Hepatocyte (in vitro differentiated cells): Measurements from ENCODE around the gene GIMAP5. TPM values are rescaled to one million over a fixed set of nuclear protein-coding genes. Genes with fewer than 3 reads are reported as not detected.

Source experiments
- DNase-seq: peaks from one replicate; pipeline ENCODE4 v3.0.0-alpha.2; 2016; ENCODE audit warnings: low spot score
- H2AFZ ChIP-seq: fragments of 200-600 bp; sonication (generic); 2 replicates; pipeline ENCODE4 v1.6.0; 2016; ENCODE audit warnings: antibody characterized with exemption, mild to moderate bottlenecking
- H3K27ac ChIP-seq: fragments of 200-600 bp; sonication (generic); 2 replicates; pipeline ENCODE4 v1.5.1; 2016; ENCODE audit warnings: mild to moderate bottlenecking
- H3K27me3 ChIP-seq: fragments of 200-600 bp; sonication (generic); 2 replicates; pipeline ENCODE4 v1.6.1; 2016
- H3K36me3 ChIP-seq: fragments of 200-600 bp; sonication (generic); replicated peaks from 2 replicates; pipeline ENCODE4 v1.5.1; 2016; ENCODE audit warnings: low read depth; ENCODE audit not compliant: insufficient read depth
- H3K4me1 ChIP-seq: fragments of 200-600 bp; sonication (generic); 2 replicates; pipeline ENCODE4 v1.5.1; 2016; ENCODE audit warnings: mild to moderate bottlenecking, moderate library complexity; ENCODE audit not compliant: insufficient read depth
- H3K4me2 ChIP-seq: fragments of 200-600 bp; sonication (generic); 2 replicates; pipeline ENCODE4 v1.6.0; 2016
- H3K4me3 ChIP-seq: fragments of 200-600 bp; sonication (generic); 2 replicates; pipeline ENCODE4 v1.5.1; 2016; ENCODE audit warnings: mild to moderate bottlenecking
- H3K79me2 ChIP-seq: fragments of 200-600 bp; sonication (generic); 2 replicates; pipeline ENCODE4 v1.6.0; 2017; ENCODE audit warnings: mild to moderate bottlenecking
- H3K9me2 ChIP-seq: fragments of 200-600 bp; sonication (generic); replicated peaks from 2 replicates; pipeline ENCODE4 v1.6.0; 2017; ENCODE audit warnings: mild to moderate bottlenecking; ENCODE audit not compliant: insufficient read depth
- H3K9me3 ChIP-seq: fragments of 200-600 bp; sonication (generic); 2 replicates; pipeline ENCODE4 v1.5.1; 2016; ENCODE audit warnings: low read depth, mild to moderate bottlenecking
- H4K20me1 ChIP-seq: fragments of 200-600 bp; sonication (generic); 2 replicates; pipeline ENCODE4 v1.6.0; 2016; ENCODE audit warnings: mild to moderate bottlenecking; ENCODE audit not compliant: insufficient read depth, poor library complexity, severe bottlenecking
- EZH2 ChIP-seq: fragments of 200-600 bp; sonication (generic); IDR thresholded peaks from 2 replicates; pipeline ENCODE4 v1.6.1; 2016; ENCODE audit warnings: antibody characterized with exemption, mild to moderate bottlenecking, borderline replicate concordance
- EZH2phosphoT487 ChIP-seq: fragments of 200-600 bp; sonication (generic); IDR thresholded peaks from one replicate; pipeline ENCODE4 v1.6.1; 2018; ENCODE audit warnings: antibody characterized with exemption, mild to moderate bottlenecking, low read depth, moderate library complexity; ENCODE audit not compliant: unreplicated experiment, severe bottlenecking
- WGBS: methylation state at CpG from one replicate; pipeline ENCODE4 v1.1.6; 2016; ENCODE audit warnings: low lambda C conversion rate; ENCODE audit errors: missing lambda C conversion rate; 5-methylcytosine and 5-hydroxymethylcytosine counted together
- polyA plus RNA-seq: library from polyadenylated mRNA; unstranded; fragments of >200 nt; fragmentation: Nextera tagmentation; extraction: Ambion mirVana; gene quantifications from 2 replicates; pipeline ENCODE4 v1.2.1, GENCODE V29; 2016
- total RNA-seq: library from RNA; depleted of rRNA; stranded (reverse); fragments of >200 nt; gene quantifications from 2 replicates; pipeline ENCODE4 v1.2.3, GENCODE V29; 2014
- TF ChIP-seq, protein P1 (sequence below): fragments of 200-600 bp; sonication (generic); IDR thresholded peaks from 2 replicates; pipeline ENCODE4 v1.5.1; 2016; ENCODE audit warnings: antibody characterized with exemption, mild to moderate bottlenecking; ENCODE audit not compliant: poor library complexity

GIMAP5 gene
- total and polyA plus RNA-seq, 2 experiments from 2014 or later = 0.40 to 0.79 TPM

DNA sequence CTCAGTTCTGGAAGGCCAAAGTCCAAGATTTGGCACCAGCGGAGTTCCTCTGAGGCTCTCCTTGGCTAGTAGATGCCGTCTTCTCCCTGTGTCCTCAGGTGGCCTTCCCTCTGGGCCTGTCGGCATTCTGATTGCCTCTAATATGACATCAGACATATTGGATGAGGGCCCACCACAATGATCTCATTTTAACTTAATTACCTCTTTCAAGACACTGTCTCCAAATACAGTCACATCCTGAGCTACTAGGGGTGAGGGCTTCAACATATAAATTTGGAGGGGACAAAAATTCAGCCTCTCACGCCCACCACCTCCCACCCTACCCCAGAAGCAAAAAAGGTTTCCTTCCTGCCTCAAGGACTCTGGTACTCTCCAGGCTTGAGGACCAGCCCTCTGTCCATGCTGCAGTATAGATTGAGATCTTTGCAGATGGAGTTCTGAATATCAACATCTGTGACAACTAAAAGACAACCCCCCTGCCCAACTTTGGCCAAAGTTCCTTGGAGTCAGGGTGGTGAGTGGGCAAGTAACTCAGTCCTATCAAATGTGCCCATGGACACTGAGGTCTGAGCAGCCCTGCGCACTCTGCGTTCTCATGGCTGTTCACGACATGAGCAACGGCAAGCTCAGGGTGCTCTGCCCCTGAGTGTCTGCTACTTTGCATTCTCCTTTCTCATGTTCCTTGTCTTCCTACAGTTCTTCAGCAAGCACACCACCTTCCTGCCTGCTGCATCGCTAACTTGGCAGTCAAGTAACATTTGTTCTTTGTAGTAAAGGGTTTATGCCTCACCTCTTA, 51.5 kb downstream of the GIMAP5 start:
- no peak for DNase-seq
- Histone ChIP-seq H3K36me3 (no peaks in the 10 kb centered on the region), H3K4me3 (no peak overlapping the region), H3K27ac (peak overlapping the region; percentile 63), H3K79me2 (no peaks in the 10 kb centered on the region), H3K9me2 (no peaks in the 10 kb centered on the region), H3K4me2 (no peak overlapping the region), H3K27me3 (no peaks in the 10 kb centered on the region), H2AFZ (no peak overlapping the region), H3K4me1 (peaks cover 38% of the 10 kb centered on the region), H4K20me1 (no peaks in the 10 kb centered on the region), H3K9me3 (no peaks in the 10 kb centered on the region)
- WGBS = 87% methylated on average over 9 of the region's 9 CpGs
- TF ChIP-seq EZH2 (no peak), EZH2phosphoT487 (no peak)
- TF ChIP-seq, protein P1, sequence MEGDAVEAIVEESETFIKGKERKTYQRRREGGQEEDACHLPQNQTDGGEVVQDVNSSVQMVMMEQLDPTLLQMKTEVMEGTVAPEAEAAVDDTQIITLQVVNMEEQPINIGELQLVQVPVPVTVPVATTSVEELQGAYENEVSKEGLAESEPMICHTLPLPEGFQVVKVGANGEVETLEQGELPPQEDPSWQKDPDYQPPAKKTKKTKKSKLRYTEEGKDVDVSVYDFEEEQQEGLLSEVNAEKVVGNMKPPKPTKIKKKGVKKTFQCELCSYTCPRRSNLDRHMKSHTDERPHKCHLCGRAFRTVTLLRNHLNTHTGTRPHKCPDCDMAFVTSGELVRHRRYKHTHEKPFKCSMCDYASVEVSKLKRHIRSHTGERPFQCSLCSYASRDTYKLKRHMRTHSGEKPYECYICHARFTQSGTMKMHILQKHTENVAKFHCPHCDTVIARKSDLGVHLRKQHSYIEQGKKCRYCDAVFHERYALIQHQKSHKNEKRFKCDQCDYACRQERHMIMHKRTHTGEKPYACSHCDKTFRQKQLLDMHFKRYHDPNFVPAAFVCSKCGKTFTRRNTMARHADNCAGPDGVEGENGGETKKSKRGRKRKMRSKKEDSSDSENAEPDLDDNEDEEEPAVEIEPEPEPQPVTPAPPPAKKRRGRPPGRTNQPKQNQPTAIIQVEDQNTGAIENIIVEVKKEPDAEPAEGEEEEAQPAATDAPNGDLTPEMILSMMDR = no peak

DNA sequence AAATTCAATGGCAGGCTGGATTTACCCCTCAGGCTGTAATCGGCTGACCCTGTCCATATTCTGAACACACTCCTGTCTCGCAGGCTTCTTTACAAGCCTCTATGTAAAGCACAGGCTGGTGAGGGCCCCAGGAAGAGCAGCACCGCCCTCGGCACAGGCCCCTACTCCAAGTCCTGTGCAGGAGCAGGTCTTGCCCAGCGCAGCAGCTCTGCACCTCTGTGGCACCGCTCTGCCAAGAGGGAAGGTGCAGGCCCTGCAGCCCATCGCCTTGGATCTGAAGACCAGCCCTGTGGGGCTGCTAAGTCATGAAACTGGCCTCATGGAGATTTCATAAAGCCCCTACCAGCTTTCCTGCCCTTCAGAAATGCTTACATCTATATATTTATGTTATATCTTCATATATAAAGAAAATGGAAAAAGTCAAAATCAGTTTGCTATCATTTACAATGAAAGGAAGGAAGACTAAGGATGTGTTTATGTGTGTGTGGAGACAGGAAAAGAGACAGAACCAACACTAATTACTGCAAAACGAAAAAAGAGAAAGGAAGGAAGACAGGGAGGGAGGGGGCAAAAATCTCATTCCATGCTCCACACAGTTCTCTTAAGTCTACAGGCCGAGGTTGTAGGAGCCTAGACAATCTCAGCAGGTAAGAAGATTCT, 53.3 kb downstream of the GIMAP5 start:
- TF ChIP-seq EZH2phosphoT487 (no peak), EZH2 (no peak)
- TF ChIP-seq, protein P1 = no peak
- no peaks in the 10 kb centered on the region for H3K36me3 ChIP-seq
- no peak overlapping the region for H3K27ac ChIP-seq

GRCh38 chr7:150791304-150791703, 54.1 kb downstream of the GIMAP5 start:
- Histone ChIP-seq H3K36me3 (no peaks in the 10 kb centered on the region), H3K4me2 (no peak overlapping the region), H3K27me3 (no peaks in the 10 kb centered on the region), H4K20me1 (no peaks in the 10 kb centered on the region), H3K9me3 (no peaks in the 10 kb centered on the region), H3K27ac (no peak overlapping the region), H3K79me2 (no peaks in the 10 kb centered on the region), H3K4me3 (no peak overlapping the region), H2AFZ (no peak overlapping the region), H3K4me1 (peaks cover 16% of the 10 kb centered on the region), H3K9me2 (no peaks in the 10 kb centered on the region)
- no peak for TF ChIP-seq EZH2phosphoT487
- no peak for TF ChIP-seq EZH2
- TF ChIP-seq, protein P1 = no peak
- WGBS = 82% methylated on average over 5 of the region's 5 CpGs
- DNase-seq = no peak

More for the DNA sequence above, 53.3 kb downstream of the GIMAP5 start:
- Histone ChIP-seq H4K20me1 (no peaks in the 10 kb centered on the region), H3K79me2 (no peaks in the 10 kb centered on the region), H3K27me3 (no peaks in the 10 kb centered on the region), H2AFZ (no peak overlapping the region), H3K9me3 (no peaks in the 10 kb centered on the region), H3K4me1 (peaks cover 22% of the 10 kb centered on the region), H3K4me2 (no peak overlapping the region), H3K4me3 (no peak overlapping the region), H3K9me2 (no peaks in the 10 kb centered on the region)
- DNase-seq = no peak
- 90% methylated on average over 9 of the region's 9 CpGs for WGBS
